Smooth muscle cell of bladder (primary cell): ENCODE data around the gene ANO2. TPM values are rescaled to one million over a fixed set of nuclear protein-coding genes. Genes with fewer than 3 reads are reported as not detected.

Experiments used
- total RNA-seq: library from RNA; depleted of rRNA; stranded (reverse); fragments of >200 nt; gene quantifications from 2 replicates; pipeline ENCODE4 v1.2.3, GENCODE V29; 2014

Gene ANO2
- total RNA-seq: 0.18 TPM in 1 of 2 replicates, not detected in the other

GRCh38 chr12:5945071-5946008 is at the start of gene ANO2:
Gene ANO2 (minus strand): TSS chr12:5945259. CDS start chr12:5945217, 42 bp downstream.

Other genes with a start within 250 kb of the ANO2 start
- gene VWF, start 179.4 kb upstream of the ANO2 start, total RNA-seq: 0.85 and 3.7 TPM in 2 replicates